ENCODE data around the gene GRWD1. TPM values are rescaled to one million over a fixed set of nuclear protein-coding genes. Genes with fewer than 3 reads are reported as not detected.

GRWD1 gene
- total and polyA plus RNA-seq, 5 donors from 2014 or later, result 29.0 to 52.9 (median 35.5) TPM

GRCh38 chr19:48478339-48479256 is 32.8 kb downstream of the GRWD1 start:
- H3K27ac Mint-ChIP-seq, result no peak overlapping the region
- H3K4me1 Mint-ChIP-seq, result peaks cover 0 to 30% (median 10%) of the 10 kb centered on the region in 4 donors
- Histone ChIP-seq H3K4me1 (ENCODE audit: control insufficient read depth, insufficient read depth, low read length, poor library complexity, severe bottlenecking) (peaks cover 11% of the 10 kb centered on the region), H3K9me3 (ENCODE audit: control insufficient read depth in 2 of 2, low read length in 2 of 2) (no peaks in the 10 kb centered on the region), H3K27me3 (ENCODE audit: control insufficient read depth, insufficient read depth, low read length) (no peaks in the 10 kb centered on the region), H3K27ac (ENCODE audit: insufficient read depth, low read length, poor library complexity, severe bottlenecking) (no peak overlapping the region), H3K4me3 (ENCODE audit: low read depth, low read length) (no peak overlapping the region), H3K36me3 (ENCODE audit: control insufficient read depth, insufficient read depth, low read length) (peaks cover 20% of the 10 kb centered on the region)
- no peak for DNase-seq
- H3K27me3 Mint-ChIP-seq, result no peaks in the 10 kb centered on the region
- peaks cover 0 to 1% (median 0%) of the 10 kb centered on the region in 7 donors for H3K9me3 Mint-ChIP-seq
- ATAC-seq (ENCODE audit: low read depth in 2 of 2), result no peak
- H3K36me3 Mint-ChIP-seq, result peaks cover 4% of the 10 kb centered on the region
- H3K4me3 Mint-ChIP-seq, result peak overlapping the region in 3 of 4 donors; percentile 79 to 87 (median 84)

- Histone ChIP-seq H3K36me3 (ENCODE audit: control insufficient read depth, insufficient read depth, low read length) (peaks cover 9% of the 10 kb centered on the region), H3K27ac (ENCODE audit: insufficient read depth, low read length, poor library complexity, severe bottlenecking) (peak overlapping the region; percentile 60), H3K9me3 (ENCODE audit: control insufficient read depth in 2 of 2, low read length in 2 of 2) (no peaks in the 10 kb centered on the region), H3K27me3 (ENCODE audit: control insufficient read depth, insufficient read depth, low read length) (no peaks in the 10 kb centered on the region), H3K4me3 (ENCODE audit: low read depth, low read length) (no peak overlapping the region), H3K4me1 (ENCODE audit: control insufficient read depth, insufficient read depth, low read length, poor library complexity, severe bottlenecking) (peaks cover 11% of the 10 kb centered on the region)
- H3K36me3 Mint-ChIP-seq, result peaks cover 3% of the 10 kb centered on the region
- DNase-seq (peak in 1 of 3 donors; percentile 12), ATAC-seq (ENCODE audit: low read depth in 2 of 2) (peak in 1 of 2 donors; percentile 4)
- H3K9me3 Mint-ChIP-seq, result peaks cover 0 to 1% (median 0%) of the 10 kb centered on the region in 7 donors
- H3K27me3 Mint-ChIP-seq, result no peaks in the 10 kb centered on the region
- peak overlapping the region in 2 of 3 donors; percentile 70 to 83 for H3K27ac Mint-ChIP-seq
- H3K4me3 Mint-ChIP-seq, result peak overlapping the region; percentile 79 to 87 (median 84)
- H3K4me1 Mint-ChIP-seq, result peaks cover 0 to 29% (median 10%) of the 10 kb centered on the region in 4 donors
These were observed 33.9 kb downstream of the GRWD1 start for GRCh38 chr19:48479686-48480085.

- Histone ChIP-seq H3K4me3 (ENCODE audit: low read depth, low read length) (no peak overlapping the region), H3K27me3 (ENCODE audit: control insufficient read depth, insufficient read depth, low read length) (no peaks in the 10 kb centered on the region), H3K27ac (ENCODE audit: insufficient read depth, low read length, poor library complexity, severe bottlenecking) (peak overlapping the region; percentile 60), H3K4me1 (ENCODE audit: control insufficient read depth, insufficient read depth, low read length, poor library complexity, severe bottlenecking) (peaks cover 11% of the 10 kb centered on the region), H3K36me3 (ENCODE audit: control insufficient read depth, insufficient read depth, low read length) (peaks cover 5% of the 10 kb centered on the region), H3K9me3 (ENCODE audit: control insufficient read depth in 2 of 2, low read length in 2 of 2) (no peaks in the 10 kb centered on the region)
- ATAC-seq (ENCODE audit: low read depth in 2 of 2) (peak in 1 of 2 donors; percentile 37), DNase-seq (peak in 1 of 3 donors; percentile 32)
- Mint-ChIP-seq H3K27ac (peak overlapping the region; percentile 75 to 90 (median 89)), H3K4me3 (peak overlapping the region; percentile 79 to 87 (median 84)), H3K27me3 (no peaks in the 10 kb centered on the region), H3K4me1 (peaks cover 0 to 29% (median 10%) of the 10 kb centered on the region in 4 donors), H3K9me3 (peaks cover 0 to 1% (median 0%) of the 10 kb centered on the region in 7 donors), H3K36me3 (peaks cover 3% of the 10 kb centered on the region)
These were observed 34.4 kb downstream of the GRWD1 start for GRCh38 chr19:48480183-48480557.

GRCh38 chr19:48480558-48481500 is 35.0 kb downstream of the GRWD1 start:
- no peaks in the 10 kb centered on the region for H3K27me3 ChIP-seq (ENCODE audit: control insufficient read depth, insufficient read depth, low read length)
- peak; percentile 68 to 80 for ATAC-seq (ENCODE audit: low read depth in 2 of 2)
- Mint-ChIP-seq H3K27ac (peak overlapping the region; percentile 75 to 90 (median 89)), H3K4me3 (peak overlapping the region; percentile 79 to 87 (median 84)), H3K36me3 (peaks cover 3% of the 10 kb centered on the region), H3K4me1 (peaks cover 0 to 29% (median 10%) of the 10 kb centered on the region in 4 donors), H3K27me3 (no peaks in the 10 kb centered on the region), H3K9me3 (peaks cover 0 to 1% (median 0%) of the 10 kb centered on the region in 7 donors)
- H3K9me3 ChIP-seq (ENCODE audit: control insufficient read depth in 2 of 2, low read length in 2 of 2), result no peaks in the 10 kb centered on the region
- H3K36me3 ChIP-seq (ENCODE audit: control insufficient read depth, insufficient read depth, low read length), result no peaks in the 10 kb centered on the region
- H3K4me3 ChIP-seq (ENCODE audit: low read depth, low read length), result peak overlapping the region; percentile 44
- peak; percentile 41 to 66 (median 52) for DNase-seq
- peak overlapping the region; percentile 60 for H3K27ac ChIP-seq (ENCODE audit: insufficient read depth, low read length, poor library complexity, severe bottlenecking)
- H3K4me1 ChIP-seq (ENCODE audit: control insufficient read depth, insufficient read depth, low read length, poor library complexity, severe bottlenecking), result peaks cover 11% of the 10 kb centered on the region

- peak overlapping the region in 3 of 4 donors; percentile 80 to 87 (median 83) for H3K4me3 Mint-ChIP-seq
- DNase-seq (no peak), ATAC-seq (ENCODE audit: low read depth in 2 of 2) (no peak)
- Histone ChIP-seq H3K9me3 (ENCODE audit: control insufficient read depth in 2 of 2, low read length in 2 of 2) (no peaks in the 10 kb centered on the region), H3K4me1 (ENCODE audit: control insufficient read depth, insufficient read depth, low read length, poor library complexity, severe bottlenecking) (peaks cover 11% of the 10 kb centered on the region), H3K27ac (ENCODE audit: insufficient read depth, low read length, poor library complexity, severe bottlenecking) (no peak overlapping the region), H3K4me3 (ENCODE audit: low read depth, low read length) (no peak overlapping the region), H3K36me3 (ENCODE audit: control insufficient read depth, insufficient read depth, low read length) (no peaks in the 10 kb centered on the region), H3K27me3 (ENCODE audit: control insufficient read depth, insufficient read depth, low read length) (no peaks in the 10 kb centered on the region)
- H3K27ac Mint-ChIP-seq, result peak overlapping the region; percentile 31 to 75 (median 60)
- peaks cover 3% of the 10 kb centered on the region for H3K36me3 Mint-ChIP-seq
- no peaks in the 10 kb centered on the region for H3K27me3 Mint-ChIP-seq
- no peaks in the 10 kb centered on the region for H3K9me3 Mint-ChIP-seq
- H3K4me1 Mint-ChIP-seq, result peaks cover 0 to 26% (median 10%) of the 10 kb centered on the region in 4 donors
These were observed 36.3 kb downstream of the GRWD1 start for GRCh38 chr19:48481846-48482639.

GRCh38 chr19:48483301-48483700 is 37.5 kb downstream of the GRWD1 start:
- no peaks in the 10 kb centered on the region for H3K9me3 Mint-ChIP-seq
- peak overlapping the region in 1 of 3 donors; percentile 80 for H3K27ac Mint-ChIP-seq
- no peak for ATAC-seq (ENCODE audit: low read depth in 2 of 2)
- no peak overlapping the region for H3K27ac ChIP-seq (ENCODE audit: insufficient read depth, low read length, poor library complexity, severe bottlenecking)
- no peak overlapping the region for H3K4me3 Mint-ChIP-seq
- H3K4me1 Mint-ChIP-seq, result peaks cover 0 to 26% (median 10%) of the 10 kb centered on the region in 4 donors
- peaks cover 3% of the 10 kb centered on the region for H3K36me3 Mint-ChIP-seq
- no peaks in the 10 kb centered on the region for H3K27me3 ChIP-seq (ENCODE audit: control insufficient read depth, insufficient read depth, low read length)
- no peaks in the 10 kb centered on the region for H3K9me3 ChIP-seq (ENCODE audit: control insufficient read depth in 2 of 2, low read length in 2 of 2)
- H3K36me3 ChIP-seq (ENCODE audit: control insufficient read depth, insufficient read depth, low read length), result no peaks in the 10 kb centered on the region
- H3K27me3 Mint-ChIP-seq, result no peaks in the 10 kb centered on the region
- DNase-seq, result no peak
- no peak overlapping the region for H3K4me3 ChIP-seq (ENCODE audit: low read depth, low read length)
- H3K4me1 ChIP-seq (ENCODE audit: control insufficient read depth, insufficient read depth, low read length, poor library complexity, severe bottlenecking), result peaks cover 11% of the 10 kb centered on the region

All from CD4-positive, CD25-positive, alpha-beta regulatory T cell (primary cell).